GM04504 (cell line): ENCODE measurements around the gene CEND1.
A peak's percentile ranks its signal among the peaks of the same experiment; 100 is the strongest.

ENCODE experiments used
- DNase-seq: peaks from one replicate; pipeline ENCODE4 v3.0.0-alpha.2; 2012; ENCODE audit warnings: low read depth

The CEND1 gene

DNA sequence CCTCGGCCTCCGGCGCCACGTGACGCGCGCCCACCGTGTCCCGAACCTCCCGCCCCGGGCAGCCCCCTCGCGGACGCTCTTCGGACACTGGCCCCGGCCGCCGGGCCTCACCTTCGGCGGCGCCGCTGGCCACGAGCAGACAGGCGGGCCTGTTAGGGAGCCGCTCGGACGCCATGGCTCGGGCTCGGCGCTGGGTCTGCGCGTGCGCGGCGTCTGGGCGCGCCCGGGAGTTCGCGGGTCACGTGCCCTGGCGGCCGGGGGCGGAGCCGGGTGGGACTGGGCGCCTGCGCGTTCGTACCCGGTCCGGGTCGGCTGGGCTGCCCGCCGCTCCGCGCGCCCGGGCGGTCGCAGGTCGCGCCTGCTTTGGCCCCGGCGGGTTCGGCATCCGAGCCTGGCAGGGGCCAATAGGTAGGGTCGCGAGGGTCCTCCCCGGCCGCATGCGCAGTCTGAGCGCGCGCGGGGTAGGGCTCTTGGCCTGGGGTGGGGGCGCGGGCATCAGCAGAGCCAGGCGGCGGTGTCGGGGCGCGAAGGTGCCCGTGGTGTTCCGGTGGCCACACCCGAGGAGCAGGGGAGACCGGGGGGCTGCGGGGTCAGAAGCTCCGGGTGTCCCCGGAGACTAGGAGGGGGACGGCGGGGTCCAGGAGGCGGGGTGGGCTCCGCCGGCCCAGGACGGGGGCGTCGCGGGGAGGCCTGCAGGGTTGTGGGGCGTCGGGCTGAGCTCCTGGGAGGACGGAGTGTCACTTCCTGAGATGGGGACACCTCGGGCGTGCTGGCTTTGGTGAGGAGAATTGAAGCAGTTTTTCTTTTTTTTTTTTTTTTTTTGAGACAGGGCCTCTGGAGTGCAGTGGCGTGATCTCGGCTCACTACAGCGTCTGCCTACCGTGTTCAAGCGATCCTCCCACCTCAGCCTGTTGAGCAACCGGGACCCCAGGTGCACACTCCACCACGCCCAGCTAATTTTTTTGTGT is 12.3 kb downstream of the CEND1 start, which contains the start of gene GATD1:
Gene GATD1, minus strand, starts transcription at position 200 of the 968 bp plus-strand sequence. Its CDS starts 25 bp downstream, at position 175.
- DNase-seq = peak; percentile 68

DNA sequence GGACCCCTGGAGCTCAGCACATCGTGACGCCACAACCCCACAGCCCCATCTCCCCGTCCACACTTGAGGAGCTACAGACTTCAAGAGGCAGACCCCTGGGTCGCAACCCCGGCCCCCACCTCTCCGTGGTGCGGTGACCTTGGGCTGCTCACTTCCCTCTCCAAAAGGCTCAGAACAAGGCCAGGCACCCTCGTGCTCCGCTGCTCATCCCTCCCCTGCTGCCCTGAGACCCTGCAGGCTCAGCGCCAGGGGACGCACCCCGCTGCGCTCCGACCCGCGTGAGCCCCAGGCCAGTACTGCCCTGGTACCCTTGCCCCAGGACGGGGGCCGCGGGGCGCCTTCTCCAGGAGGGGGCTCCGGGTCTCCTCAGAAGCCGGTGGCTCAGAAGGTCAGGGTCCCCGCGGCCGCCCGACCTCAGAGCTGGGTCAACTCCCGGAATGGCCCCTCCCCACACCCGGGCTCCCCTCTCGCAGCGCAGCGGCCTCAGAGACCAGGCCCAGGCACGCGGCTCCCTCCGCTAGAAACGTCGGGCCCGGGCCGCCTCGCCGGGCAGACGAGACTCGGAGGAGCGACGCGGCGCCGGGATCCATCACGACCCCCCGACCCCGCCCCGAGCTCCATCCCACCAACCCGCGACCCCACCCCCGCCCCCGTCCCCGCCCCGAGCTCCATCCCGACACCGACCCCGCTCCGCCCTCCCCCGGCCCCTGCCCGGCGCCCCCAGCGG is 13.2 kb downstream of the CEND1 start:
- no peak for DNase-seq

DNA sequence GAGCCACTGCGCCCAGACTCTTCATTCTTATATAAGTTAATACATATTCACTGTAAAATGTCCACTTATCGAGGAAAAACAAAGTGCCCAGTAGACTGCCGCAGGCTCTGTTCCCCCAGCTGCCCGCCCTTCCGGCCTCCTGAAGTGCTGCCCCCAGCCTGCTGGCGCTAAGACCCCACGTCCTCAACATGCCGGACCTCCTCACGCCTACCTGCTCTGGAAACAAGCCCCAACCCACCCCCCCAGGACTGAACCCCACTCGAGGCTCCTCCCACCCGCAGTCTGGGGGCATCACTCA is 13.7 kb downstream of the CEND1 start:
- DNase-seq = no peak

DNA sequence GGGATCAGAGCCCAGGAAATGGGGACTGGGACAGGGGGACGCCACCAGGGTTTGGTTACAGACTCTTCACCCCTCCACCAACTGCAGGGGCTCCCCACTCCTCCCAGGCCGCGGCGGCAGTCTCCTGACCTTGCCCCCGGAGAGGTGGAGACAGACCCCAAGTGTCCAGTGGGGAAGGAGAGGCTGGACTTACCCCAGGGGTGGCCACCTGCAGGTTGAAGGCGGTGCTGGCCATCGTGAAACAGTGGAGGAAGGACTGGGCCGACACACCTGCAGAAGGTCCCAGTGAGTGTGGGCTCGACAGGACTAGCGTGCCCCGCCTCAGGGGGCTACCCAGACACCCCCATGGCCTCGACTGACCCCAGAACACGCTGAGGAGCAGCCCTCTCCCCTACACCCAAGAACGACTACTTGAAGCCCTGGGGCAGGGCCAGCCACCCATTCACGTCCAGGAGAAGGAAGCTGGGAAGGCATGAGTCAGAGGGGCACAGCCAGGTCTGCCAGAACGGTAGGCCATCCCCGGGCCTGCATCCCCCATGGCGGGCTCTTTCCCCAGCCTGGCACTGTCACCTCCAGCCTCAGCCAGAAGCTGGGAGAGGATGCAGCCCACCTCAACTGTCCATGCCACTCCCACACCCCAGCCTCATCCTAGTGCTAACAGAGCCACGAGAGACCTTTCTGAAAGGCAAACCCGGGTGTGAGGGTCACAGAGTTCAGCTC is 14.9 kb downstream of the CEND1 start:
- DNase-seq = no peak

DNA sequence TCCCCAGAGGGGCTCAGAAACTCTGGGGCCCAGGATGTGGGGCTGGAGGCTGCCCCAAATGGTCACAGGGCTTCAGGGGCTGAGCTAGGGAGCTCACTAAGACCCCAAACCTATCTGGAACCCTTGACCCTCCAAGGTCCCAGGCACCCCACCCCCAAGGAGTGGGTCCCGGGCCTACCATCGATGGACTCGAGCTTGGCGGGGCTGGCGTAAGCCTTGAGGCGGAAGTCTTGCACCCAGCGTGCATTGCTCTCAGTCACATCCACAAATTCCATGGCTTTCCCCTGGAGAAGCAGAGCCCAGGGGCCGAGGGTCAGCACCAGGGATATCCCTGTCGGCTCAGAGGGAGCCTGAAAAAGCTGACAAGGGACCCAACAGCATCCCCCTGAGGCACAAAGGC is 16.1 kb downstream of the CEND1 start:
- no peak for DNase-seq

DNA sequence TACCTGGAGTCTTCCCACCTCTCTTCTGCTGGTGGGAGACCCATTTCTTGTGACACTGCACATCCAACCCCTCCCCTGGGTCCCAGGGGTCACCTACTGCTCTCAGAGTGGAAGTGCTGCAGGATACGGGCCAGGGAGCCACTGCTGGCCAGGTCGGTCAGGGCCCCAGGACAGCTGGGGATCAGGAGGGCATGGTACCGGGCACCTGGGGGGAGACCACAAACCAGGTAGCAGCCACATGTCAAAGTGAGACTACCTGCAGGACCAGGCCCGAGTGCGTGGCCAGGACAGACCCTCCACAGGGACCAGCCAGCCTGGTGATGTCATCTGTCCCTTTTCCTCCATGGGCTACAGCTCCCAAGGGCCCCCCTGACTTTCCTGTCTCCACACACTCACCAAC is 16.5 kb downstream of the CEND1 start:
- no peak for DNase-seq

DNA sequence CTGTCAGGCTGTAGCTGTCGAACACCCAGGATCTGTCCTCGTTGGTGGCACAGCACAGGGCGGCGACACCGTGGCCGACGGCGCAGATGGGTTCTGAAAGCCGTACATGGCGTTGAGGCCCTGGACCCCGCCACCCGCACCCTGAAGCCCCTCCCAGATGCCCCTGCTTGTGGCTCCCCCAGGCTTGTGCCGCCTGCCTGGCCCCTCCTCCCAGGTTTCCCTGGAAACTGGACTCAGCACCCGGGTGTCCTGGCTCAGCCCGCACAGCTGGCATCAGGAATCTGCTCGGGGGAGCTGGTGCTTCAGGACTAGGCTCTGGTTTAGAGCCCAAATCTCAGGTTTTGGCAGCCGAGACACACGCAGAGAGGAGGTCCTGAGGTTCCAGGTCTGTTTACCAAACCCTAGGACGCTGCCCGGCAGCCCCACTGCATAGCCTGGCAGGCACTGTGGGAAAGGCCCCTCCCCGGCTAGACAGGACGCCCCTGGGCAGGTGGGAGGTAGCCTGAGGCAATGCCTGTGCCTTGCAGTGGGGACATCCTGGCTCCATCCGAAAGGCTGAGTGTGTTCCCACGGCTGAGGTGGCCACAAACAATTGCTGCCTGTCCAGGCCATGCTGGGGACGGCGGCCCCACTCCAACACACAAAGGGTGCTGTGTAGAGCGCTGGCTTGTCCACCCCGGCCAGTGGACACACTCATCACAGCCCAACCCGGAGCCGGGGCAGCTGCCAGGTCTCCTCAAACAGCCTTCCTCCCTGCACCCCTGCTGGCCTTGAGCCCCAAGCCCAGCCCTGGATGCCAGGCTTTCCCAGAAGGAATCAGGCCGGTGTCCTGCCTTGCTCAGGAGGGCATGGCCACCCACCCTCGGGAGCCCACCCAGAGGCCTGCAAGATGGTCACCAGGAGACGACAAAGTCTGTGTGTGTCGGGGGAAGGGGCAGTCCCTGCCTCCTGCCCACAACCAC is 17.2 kb downstream of the CEND1 start:
- DNase-seq = no peak

DNA sequence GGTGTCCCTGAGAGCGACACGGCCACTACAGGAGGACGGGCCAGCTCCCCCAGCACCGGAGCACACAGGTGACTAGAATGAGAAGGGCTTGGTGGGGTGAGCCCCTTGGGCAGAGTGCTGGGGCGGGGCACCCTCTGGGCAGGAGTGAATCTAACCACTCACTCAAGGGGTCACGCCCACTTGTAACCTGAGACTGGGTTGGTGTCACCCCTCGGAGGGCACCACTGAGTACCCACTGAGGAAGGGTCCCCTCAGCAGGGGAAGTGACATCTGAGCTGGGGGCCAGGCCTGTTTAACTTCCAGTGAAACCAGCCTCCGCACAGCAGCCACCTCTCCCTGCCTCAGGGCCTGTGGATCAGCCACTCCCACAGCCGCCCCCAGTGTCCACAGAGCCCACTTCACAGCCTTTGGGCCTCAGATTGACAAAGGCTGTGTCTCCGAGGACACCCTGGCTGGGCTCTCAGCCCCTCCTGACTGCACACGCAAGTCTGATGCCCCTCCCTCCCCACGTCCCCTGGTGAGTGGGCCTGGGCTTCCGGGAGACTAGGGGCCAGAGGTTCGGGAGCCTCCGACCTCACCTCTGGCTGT is 18.2 kb downstream of the CEND1 start:
- DNase-seq = no peak

DNA sequence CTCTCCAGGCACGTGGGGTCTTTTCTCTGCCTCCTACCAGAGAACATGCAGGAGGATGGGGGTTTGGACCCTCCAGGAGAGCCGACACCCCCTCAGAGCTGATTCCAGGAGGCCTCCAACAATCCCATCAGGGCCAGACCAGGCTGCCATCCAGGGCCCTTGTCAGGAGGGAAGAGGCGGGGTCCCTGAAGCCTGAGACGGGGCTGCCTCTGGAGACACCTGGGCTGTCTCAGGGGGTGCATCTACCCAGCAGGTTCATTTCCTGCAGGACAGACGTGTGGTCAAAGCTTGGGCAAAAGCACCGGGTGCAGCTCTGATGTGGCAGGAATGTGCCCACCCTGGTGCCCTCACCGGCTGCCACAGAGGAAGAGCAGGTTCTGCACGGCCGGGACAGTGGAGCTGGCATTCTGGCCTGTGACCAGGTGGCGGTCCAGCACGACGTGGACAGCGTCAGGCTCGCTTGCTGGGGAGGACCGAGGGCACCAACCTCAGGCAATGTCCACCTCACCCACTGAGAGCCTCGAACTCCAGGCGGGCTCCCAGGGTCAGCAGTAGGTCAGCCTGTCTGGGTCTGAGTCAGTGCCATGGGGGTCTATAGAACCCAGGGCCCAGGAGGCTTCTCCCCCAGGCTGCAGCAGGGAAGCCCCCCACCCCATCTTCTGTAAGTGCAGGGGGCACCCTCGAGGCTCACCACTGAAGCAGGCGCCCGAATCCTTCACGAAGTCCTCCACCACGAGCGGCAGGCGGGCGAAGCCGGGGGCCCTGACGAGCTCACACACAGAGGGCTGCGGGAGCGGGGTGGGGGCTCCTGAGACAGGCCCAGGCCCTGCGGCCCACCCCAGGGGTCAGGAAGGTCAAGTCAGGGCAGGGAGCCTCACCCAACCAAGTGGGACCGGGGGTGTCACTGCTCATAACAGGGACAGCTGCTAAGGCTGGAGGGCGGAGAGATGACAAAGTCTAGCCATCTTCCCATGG is 19.0 kb downstream of the CEND1 start:
- no peak for DNase-seq

DNA sequence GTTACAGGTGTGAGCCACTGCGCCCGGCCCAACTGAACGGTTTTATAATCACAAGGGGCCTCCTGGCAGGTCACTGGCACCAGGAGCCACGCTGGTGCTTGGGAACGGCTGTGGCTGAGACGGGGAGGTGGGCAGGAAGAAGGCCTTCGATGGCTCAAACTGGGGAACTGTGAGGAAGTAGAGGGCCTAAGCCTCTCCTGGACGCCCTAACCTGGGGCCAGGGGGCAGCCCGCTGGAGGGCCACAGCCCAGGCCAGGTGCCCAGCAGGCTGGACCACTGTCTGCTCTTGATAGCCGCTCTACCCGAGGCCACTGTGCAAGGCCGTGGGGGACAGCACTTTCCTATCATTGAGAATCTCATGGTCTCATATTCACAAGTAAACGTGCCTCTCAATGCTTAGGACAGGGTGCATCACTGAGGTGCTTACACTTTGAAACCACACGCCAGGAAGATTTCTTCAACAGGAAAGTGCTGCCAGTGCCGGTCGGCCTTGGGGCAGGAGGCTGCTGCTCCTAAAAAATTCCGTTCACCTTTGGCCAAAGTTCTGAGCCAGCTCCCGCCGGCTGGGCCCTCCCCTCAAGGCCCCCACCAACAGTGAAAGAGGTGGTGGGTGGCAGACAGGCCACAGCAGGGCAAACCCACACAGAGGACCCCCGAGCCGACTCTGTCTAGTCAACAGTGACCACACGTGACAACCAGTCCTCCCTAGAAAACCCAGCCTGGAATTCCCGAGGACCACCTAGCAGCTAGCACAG is 19.8 kb downstream of the CEND1 start:
- DNase-seq = no peak

DNA sequence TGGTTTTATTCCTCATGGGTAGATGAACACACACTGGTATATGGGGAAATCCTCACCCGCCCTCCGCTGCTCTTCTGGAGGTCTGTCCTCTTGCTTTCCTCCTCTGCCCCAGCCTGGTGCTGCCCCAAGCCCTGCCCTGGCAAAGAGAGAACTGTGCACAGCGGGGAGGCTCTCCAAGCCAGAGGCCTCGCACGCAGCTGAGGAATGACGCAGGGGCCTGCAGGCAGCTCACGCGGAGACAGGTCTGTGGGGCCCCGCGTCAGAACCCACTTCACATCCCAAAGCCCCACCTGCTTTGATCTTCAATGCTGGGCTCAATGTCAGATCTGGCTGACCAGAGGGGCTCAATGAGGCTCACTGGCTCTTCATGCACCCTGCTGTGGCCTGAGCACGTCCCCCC is 22.7 kb downstream of the CEND1 start:
- DNase-seq = no peak

DNA sequence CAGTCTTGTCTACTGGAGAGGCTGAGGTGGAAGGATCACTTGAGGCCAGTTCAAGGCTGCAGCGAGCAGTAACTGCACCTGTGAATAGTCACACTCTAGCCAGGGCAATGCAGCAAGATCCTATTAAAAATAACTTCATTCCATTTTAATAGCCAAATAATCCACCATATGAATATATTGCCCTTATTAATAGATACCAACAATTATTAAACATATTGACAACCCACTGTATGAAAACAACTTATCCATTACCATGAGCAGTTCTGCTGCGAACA is 23.0 kb downstream of the CEND1 start:
- DNase-seq = no peak

DNA sequence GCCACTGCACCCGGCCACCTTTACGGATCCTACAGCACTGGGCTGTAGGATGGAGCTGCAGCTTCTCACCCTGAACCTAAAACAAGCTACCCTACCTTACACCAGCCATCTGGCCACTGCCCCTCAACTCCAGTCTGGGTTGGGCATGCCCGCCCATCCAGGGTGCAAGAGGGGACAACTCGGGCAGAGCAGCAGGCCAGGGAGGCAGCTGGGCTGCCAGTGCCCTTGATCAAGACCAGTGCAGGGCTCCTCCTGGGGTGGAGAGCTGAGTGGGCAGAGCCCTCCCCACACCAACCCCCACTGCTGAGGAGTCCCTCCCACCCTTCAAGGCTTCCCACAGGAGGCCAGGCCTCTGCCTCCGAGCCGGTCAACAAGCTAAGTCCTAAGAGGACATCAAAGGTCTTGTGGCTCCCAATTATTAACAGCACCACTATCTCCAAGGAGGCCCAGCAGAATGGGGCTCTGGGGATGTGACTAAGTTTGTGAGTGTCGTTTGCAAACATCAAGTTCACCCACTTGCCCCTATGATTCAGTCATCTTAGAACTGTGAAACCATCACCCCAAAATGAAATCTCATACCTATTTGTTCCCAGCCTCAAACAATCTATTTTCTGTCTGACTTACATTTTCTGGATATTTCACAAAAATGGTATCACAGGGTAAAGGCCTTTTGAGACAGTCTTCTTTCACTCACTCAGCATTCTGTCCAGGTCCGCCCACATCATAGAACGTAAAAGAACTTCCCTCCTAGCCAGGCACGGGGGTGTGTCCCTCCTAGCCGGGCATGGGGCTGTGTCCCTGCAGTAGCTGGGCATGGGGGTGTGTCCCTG is 23.6 kb downstream of the CEND1 start:
- DNase-seq = no peak

DNA sequence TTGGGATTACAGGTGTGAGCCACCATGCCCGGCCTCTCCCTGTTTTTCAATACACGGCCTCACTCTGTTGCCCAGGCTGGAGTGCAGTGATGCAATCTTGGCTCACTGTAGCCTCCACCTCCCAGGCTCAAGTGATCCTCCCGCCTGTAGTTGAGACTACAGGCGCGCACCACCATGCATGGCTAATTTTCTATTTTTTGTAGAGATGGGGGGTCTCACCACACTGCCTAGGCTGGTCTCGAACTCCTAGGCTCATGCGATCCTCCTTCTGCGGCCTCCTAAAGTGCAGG is 24.1 kb downstream of the CEND1 start:
- no peak for DNase-seq

DNA sequence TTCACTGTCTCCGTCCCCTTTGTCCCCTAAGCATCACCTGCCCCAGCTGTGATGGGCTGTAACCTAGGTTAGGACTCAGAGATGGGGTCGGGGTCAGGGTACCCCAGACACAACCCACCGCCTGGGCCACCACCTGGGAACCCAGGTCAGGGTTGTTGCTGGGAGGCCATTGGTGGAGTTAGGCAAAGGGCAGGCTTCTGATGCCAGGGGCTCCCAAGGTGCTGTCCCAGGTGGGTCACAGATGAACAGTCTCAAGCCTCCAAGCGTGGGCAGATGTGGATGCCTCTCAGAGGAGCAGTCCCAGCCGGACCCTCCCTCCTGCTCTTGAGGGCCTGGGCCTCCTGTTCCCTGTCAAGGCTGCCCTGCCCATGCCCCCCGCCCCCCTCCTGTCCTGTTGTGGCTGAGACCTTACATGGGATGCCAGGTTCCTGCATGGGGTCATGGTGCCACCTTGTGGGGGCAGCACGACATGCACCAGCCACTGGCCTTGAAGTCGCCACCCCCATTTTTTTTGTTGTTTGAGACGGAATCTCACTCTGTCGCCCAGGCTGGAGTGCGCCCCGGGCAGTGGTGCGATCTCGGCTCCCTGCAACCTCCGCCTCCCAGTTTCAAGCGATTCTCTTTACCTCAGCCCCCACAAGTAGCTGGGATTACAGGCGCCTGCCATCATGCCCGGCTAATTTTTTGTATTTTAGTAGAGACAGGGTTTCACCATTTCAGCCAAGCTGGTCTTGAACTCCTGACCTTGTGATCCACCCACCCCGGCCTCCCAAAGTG is 24.7 kb downstream of the CEND1 start:
- no peak for DNase-seq

DNA sequence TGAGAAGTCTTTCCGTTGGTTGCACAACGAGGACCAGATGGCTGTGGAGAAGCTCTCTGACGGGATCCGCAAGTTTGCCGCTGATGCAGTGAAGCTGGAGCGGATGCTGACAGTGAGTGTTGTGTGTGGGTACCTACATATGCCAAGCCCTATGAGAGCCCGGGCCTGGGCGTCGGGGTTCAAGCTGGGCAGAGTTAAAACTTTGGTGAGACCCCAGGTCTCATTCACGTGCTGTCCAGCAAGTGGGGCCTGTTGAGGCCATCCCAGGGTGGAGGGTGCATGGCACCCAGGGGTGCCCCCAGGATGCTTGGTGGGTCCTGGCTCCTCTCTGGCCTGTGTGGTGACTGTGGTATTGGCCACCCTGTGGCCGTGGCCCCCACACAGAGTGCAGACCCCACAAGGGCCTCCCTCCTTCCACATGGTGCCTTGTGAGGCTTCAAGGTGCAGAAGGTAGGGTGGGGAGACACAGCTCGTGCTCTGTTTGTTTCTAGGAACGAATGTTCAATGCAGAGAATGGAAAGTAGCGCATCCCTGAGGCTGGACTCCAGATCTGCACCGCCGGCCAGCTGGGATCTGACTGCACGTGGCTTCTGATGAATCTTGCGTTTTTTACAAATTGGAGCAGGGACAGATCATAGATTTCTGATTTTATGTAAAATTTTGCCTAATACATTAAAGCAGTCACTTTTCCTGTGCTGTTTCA is 25.4 kb downstream of the CEND1 start:
- DNase-seq = no peak
